BE2C (cell line): ENCODE data around the gene TUBD1.
"Not testable (repeated sequence)": the region's sequence is repeated elsewhere in the genome, so short reads cannot be mapped to it uniquely, and the experiment has no call there.

Source experiments
- DNase-seq: peaks from one replicate; pipeline ENCODE4 v3.0.0-alpha.2; 2020
- H3K27me3 ChIP-seq: fragments of 250-450 bp; sonication (Bioruptor Pico); 2 replicates; pipeline ENCODE4 v1.5.1; 2020; ENCODE audit warnings: mild to moderate bottlenecking
- H3K36me3 ChIP-seq: fragments of 250-450 bp; sonication (Bioruptor Pico); 2 replicates; pipeline ENCODE4 v1.5.1; 2020; ENCODE audit warnings: mild to moderate bottlenecking
- H3K4me1 ChIP-seq: fragments of 250-450 bp; sonication (Bioruptor Pico); 2 replicates; pipeline ENCODE4 v1.5.1; 2020
- H3K4me3 ChIP-seq: 2 replicates; pipeline ENCODE4 v1.5.1; 2011; ENCODE audit warnings: low read depth, low read length
- H3K9me3 ChIP-seq: fragments of 250-450 bp; sonication (Bioruptor Pico); 2 replicates; pipeline ENCODE4 v1.5.1; 2020
- CTCF ChIP-seq: IDR thresholded peaks from 2 replicates; pipeline ENCODE4 v1.5.1; 2012; ENCODE audit warnings: mild to moderate bottlenecking, low read depth, low read length

The TUBD1 gene

DNA sequence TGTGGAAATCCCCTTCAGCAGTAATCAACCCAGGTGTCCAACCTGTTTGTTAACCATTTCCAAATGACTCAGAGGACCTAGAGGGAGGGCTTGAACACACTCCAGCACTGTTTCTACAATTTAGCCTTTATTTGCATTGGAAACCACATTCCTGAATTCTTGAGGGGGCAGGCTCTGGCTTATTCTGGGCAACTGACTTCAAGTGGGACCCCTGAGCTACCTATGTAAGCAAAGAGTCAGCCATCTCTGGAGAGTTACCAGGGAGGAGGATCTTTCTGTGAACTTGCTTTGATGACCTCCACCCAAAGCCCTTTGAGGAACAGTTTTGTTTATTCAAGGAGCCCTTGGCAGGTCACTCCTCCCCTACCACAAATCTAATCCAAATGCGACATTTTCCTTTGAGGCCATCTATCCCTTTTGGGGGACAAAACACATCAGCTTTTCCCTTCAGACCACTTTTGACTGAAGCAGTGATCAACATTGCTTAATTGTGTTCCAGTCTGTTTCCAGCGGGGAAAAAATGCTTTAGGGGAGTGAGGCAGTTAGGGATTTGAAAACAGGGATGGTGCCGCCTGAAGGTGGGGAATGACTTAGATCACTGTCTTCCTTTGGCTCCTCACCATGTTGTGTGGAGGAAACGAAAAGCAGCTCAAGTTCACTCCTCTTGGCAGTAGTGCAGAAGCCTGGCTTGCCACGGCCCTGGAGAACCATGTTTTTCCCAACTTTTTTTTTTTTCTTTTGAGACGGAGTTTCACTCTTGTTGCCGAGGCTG lies 46.2 kb downstream of the TUBD1 start:
- no peak for TF ChIP-seq CTCF
- no peaks in the 10 kb centered on the region for H3K4me1 ChIP-seq
- H3K36me3 ChIP-seq, result peaks cover 5% of the 10 kb centered on the region; the same call in 1 of the 2 replicates
- H3K4me3 ChIP-seq, result no peak overlapping the region
- no peaks in the 10 kb centered on the region for H3K9me3 ChIP-seq
- H3K27me3 ChIP-seq, result no peaks in the 10 kb centered on the region
- DNase-seq, result no peak

DNA sequence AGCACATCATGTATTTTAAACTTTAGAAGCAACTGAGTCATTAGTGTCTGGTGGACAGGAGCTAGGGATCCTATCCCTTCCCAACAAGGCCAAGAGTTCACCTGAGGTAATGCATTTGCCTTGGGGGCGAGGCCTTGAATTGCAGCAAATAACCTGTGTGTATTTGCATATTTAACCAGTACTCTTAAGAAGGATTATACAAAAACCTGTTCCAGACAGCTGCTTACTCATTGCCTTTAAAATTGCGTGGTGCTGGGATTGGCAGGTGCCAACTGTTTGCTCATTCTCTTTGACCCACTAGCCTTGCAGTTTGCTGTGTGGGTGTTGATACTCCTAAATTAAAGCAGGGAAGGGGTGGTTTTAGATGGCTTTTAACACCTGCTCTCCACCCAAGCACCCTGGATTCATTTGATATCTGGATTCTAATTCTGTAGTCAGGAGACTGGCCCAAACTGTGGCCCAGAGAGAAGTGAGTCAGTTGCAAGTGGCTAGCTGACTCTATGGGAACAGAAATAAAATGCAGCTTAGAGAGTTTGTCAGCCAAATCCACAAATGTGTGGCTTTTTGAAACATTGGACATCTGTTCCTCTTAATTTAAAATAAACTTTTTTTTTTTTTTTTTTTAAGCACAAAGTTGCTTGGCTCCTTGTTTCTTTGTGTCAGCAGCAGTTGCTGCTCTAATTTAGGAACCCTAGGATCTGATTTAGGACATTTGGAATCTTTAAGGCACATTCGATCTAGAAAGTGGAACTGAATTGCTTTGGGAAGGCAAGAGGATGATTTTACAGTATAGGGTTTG lies 46.9 kb downstream of the TUBD1 start:
- TF ChIP-seq CTCF, result no peak
- no peaks in the 10 kb centered on the region for H3K9me3 ChIP-seq
- no peaks in the 10 kb centered on the region; the same call in 1 of the 2 replicates for H3K4me1 ChIP-seq
- no peaks in the 10 kb centered on the region for H3K27me3 ChIP-seq
- no peak for DNase-seq
- H3K36me3 ChIP-seq, result peaks cover 5% of the 10 kb centered on the region; the same call in 1 of the 2 replicates
- no peak overlapping the region for H3K4me3 ChIP-seq

DNA sequence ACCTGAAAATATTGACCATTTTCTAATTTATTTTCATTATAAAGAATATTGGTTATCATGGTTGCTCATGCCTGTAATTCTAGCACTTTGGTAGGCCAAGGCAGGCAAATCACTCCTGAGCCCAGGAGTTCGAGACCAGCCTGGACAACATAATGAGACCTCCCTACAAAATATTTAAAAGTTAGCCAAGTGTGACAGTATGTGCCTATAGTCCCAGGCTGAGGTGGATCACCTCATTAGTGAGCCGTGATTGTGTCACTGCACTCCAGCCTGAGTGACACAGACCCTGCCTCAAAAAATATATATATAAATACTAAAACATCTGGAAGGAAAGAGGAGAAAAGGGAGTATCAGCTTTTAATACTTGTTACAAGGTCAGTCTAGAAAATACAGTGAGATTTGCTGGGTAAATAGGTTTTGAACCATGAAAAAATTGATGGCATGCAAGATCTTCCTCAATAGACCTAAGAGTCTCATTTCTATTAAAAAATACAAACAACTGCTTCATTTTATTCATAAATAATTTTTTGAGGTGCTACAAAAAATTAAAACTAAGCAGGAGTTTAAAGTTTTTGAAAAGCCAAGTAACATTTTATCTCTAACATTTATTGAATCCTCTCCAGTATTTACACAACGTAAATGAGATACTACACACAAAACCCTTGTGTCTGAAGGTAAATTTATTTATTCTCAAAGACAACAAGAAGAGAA lies 47.7 kb downstream of the TUBD1 start:
- no peak for DNase-seq
- H3K4me3 ChIP-seq, result no peak overlapping the region
- no peaks in the 10 kb centered on the region for H3K9me3 ChIP-seq
- peaks cover 8% of the 10 kb centered on the region for H3K36me3 ChIP-seq
- TF ChIP-seq CTCF, result no peak
- no peaks in the 10 kb centered on the region; the same call in 1 of the 2 replicates for H3K4me1 ChIP-seq
- no peaks in the 10 kb centered on the region for H3K27me3 ChIP-seq

- no peaks in the 10 kb centered on the region for H3K9me3 ChIP-seq
- no peak overlapping the region for H3K4me3 ChIP-seq
- H3K36me3 ChIP-seq, result peaks cover 16% of the 10 kb centered on the region
- no peak for DNase-seq
- no peaks in the 10 kb centered on the region for H3K27me3 ChIP-seq
- TF ChIP-seq CTCF, result no peak
- H3K4me1 ChIP-seq, result peaks cover 4% of the 10 kb centered on the region
Observed at GRCh38 chr17:59842901-59843652, 49.7 kb downstream of the TUBD1 start.

GRCh38 chr17:59841882-59842263 lies 50.9 kb downstream of the TUBD1 start:
- not testable (repeated sequence) for H3K27me3 ChIP-seq, H3K9me3 ChIP-seq, DNase-seq, H3K4me3 ChIP-seq, H3K4me1 ChIP-seq
- H3K36me3 ChIP-seq, result peaks cover 16% of the 10 kb centered on the region

- Histone ChIP-seq H3K36me3 (peaks cover 16% of the 10 kb centered on the region), H3K4me3 (peak overlapping the region; percentile 3; the same call in 1 of the 2 replicates)
- not testable (repeated sequence) for H3K9me3 ChIP-seq, DNase-seq, H3K4me1 ChIP-seq, H3K27me3 ChIP-seq
Observed at GRCh38 chr17:59841091-59841881, 51.5 kb downstream of the TUBD1 start.
